Measurements from ENCODE around the gene KSR1.

- TF ChIP-seq CTCF (IDR thresholded peaks at IDR 0.05), result no peak
- no peak for TF ChIP-seq EP300 (IDR thresholded peaks at IDR 0.05)
Observed at GRCh38 chr17:27597188-27597580, 140.9 kb downstream of the KSR1 start.
